IMR-90 (cell line): ENCODE data around the gene LRRC75A. TPM values are rescaled to one million over a fixed set of nuclear protein-coding genes. Genes with fewer than 3 reads are reported as not detected.

Experiments
- ATAC-seq: fragments of 200-7000 bp; cut with Tn5 transposase; 2 replicates; pipeline ENCODE4 v1.9.1; 2020; ENCODE audit warnings: low read depth, mild to moderate bottlenecking, moderate library complexity
- BruUV-seq: library from RNA; stranded (reverse); fragments of 400-500 nt; replicated peaks from 2 replicates; lab custom pipeline; 2021; lab: Mats Ljungman, UMichigan
- CTCF ChIA-PET: fragments of 300-600 bp; formaldehyde crosslinking; extraction: SDS; loops from one replicate; lab custom pipeline; 2021; ENCODE audit warnings: antibody characterized with exemption; lab: Yijun Ruan, JAX
- POLR2A ChIA-PET: fragments of 300-600 bp; sonication (Branson Sonifier 250); formaldehyde crosslinking; loops from one replicate; lab custom pipeline; 2022; ENCODE audit warnings: antibody characterized with exemption; ENCODE audit not compliant: unreplicated experiment; lab: Charles Lee
- DNase-seq: peaks from one replicate; pipeline ENCODE4 v3.0.0; 2013
- H2AFZ ChIP-seq: replicated peaks from 2 replicates; pipeline ENCODE3; 2013; ENCODE audit warnings: low read length, mild to moderate bottlenecking; ENCODE audit not compliant: poor library complexity
- H2AK5ac ChIP-seq: 2 replicates; pipeline ENCODE4 v1.6.1; 2013; ENCODE audit warnings: low read depth, low read length, inconsistent platforms
- H2AK9ac ChIP-seq: replicated peaks from 2 replicates; pipeline ENCODE3; 2013; ENCODE audit warnings: mild to moderate bottlenecking, low read depth, low read length, moderate library complexity; ENCODE audit not compliant: poor library complexity
- H2BK120ac ChIP-seq: 2 replicates; pipeline ENCODE4 v1.6.1; 2013; ENCODE audit warnings: low read depth, low read length, inconsistent platforms
- H2BK15ac ChIP-seq: 3 replicates; pipeline ENCODE4 v1.6.1; 2013; ENCODE audit warnings: low read depth, low read length, inconsistent platforms
- H2BK20ac ChIP-seq: 2 replicates; pipeline ENCODE4 v1.6.1; 2013; ENCODE audit warnings: low read depth, mild to moderate bottlenecking, inconsistent platforms, low read length, moderate library complexity
- H2BK5ac ChIP-seq: 2 replicates; pipeline ENCODE4 v1.6.1; 2013; ENCODE audit warnings: mild to moderate bottlenecking, low read depth, low read length, inconsistent platforms; ENCODE audit not compliant: poor library complexity, severe bottlenecking
- H3K14ac ChIP-seq: replicated peaks from 2 replicates; pipeline ENCODE4 v1.6.1; 2013; ENCODE audit warnings: low read depth, low read length, inconsistent platforms
- H3K18ac ChIP-seq: 2 replicates; pipeline ENCODE4 v1.6.1; 2013; ENCODE audit warnings: low read depth, low read length, control low read depth
- H3K23ac ChIP-seq: 2 replicates; pipeline ENCODE4 v1.6.1; 2013; ENCODE audit warnings: low read depth, low read length, inconsistent platforms
- H3K27ac ChIP-seq: 2 replicates; pipeline ENCODE4 v1.5.1; 2013; ENCODE audit warnings: mild to moderate bottlenecking, control low read depth, low read length; ENCODE audit not compliant: insufficient read depth
- H3K27me3 ChIP-seq: 2 replicates; pipeline ENCODE4 v1.6.1; 2013; ENCODE audit warnings: low read length; ENCODE audit not compliant: control insufficient read depth, insufficient read depth
- H3K36me3 ChIP-seq: 2 replicates; pipeline ENCODE4 v1.6.1; 2013; ENCODE audit warnings: low read length, mixed read lengths; ENCODE audit not compliant: control insufficient read depth, insufficient read depth
- H3K4ac ChIP-seq: 2 replicates; pipeline ENCODE4 v1.6.1; 2013; ENCODE audit warnings: low read depth, low read length, inconsistent platforms
- H3K4me1 ChIP-seq: 2 replicates; pipeline ENCODE4 v1.6.1; 2013; ENCODE audit warnings: low read length, mixed read lengths; ENCODE audit not compliant: control insufficient read depth, insufficient read depth
- H3K4me2 ChIP-seq: 2 replicates; pipeline ENCODE4 v1.6.1; 2013; ENCODE audit warnings: low read depth, mild to moderate bottlenecking, control low read depth, low read length, moderate library complexity
- H3K4me3 ChIP-seq: 2 replicates; pipeline ENCODE4 v1.5.1; 2013; ENCODE audit warnings: low read depth, mild to moderate bottlenecking, control low read depth, low read length, moderate library complexity; ENCODE audit not compliant: insufficient read depth
- H3K56ac ChIP-seq: 2 replicates; pipeline ENCODE4 v1.6.1; 2013; ENCODE audit warnings: low read length, inconsistent platforms; ENCODE audit not compliant: insufficient read depth; ENCODE audit errors: extremely low read depth
- H3K79me1 ChIP-seq, 2 experiments: 2 replicates each; pipeline ENCODE4 v1.6.1; 2013; ENCODE audit warnings: low read length in 2 of 2, inconsistent platforms in 1 of 2, low read depth in 1 of 2
- H3K9ac ChIP-seq: 2 replicates; pipeline ENCODE4 v1.6.1; 2013; ENCODE audit warnings: low read depth, low read length, control low read depth
- H3K9me1 ChIP-seq: 2 replicates; pipeline ENCODE4 v1.6.1; 2013; ENCODE audit warnings: low read length, inconsistent platforms; ENCODE audit not compliant: insufficient read depth
- H3K9me3 ChIP-seq: 2 replicates; pipeline ENCODE4 v1.6.1; 2013; ENCODE audit warnings: low read length; ENCODE audit not compliant: control insufficient read depth, insufficient read depth
- H4K20me1 ChIP-seq: 2 replicates; pipeline ENCODE4 v1.6.1; 2013; ENCODE audit warnings: low read length, inconsistent platforms; ENCODE audit not compliant: insufficient read depth
- H4K5ac ChIP-seq: 2 replicates; pipeline ENCODE4 v1.6.1; 2013; ENCODE audit warnings: mild to moderate bottlenecking, low read depth, low read length, control low read depth
- H4K8ac ChIP-seq, 2 experiments: 2 replicates each; pipeline ENCODE4 v1.6.1; 2013; ENCODE audit warnings: low read depth in 2 of 2, low read length in 2 of 2, control low read depth in 1 of 2, inconsistent platforms in 1 of 2
- H4K91ac ChIP-seq: 2 replicates; pipeline ENCODE4 v1.6.1; 2013; ENCODE audit warnings: low read depth, low read length, inconsistent platforms; ENCODE audit not compliant: insufficient read depth
- BHLHE40 ChIP-seq: fragments of 150-350 bp; IDR thresholded peaks from 2 replicates; pipeline ENCODE4 v1.6.1; 2016; ENCODE audit warnings: mild to moderate bottlenecking, low read depth, low read length
- CEBPB ChIP-seq: IDR thresholded peaks from 2 replicates; pipeline ENCODE4 v1.6.1; 2012; ENCODE audit warnings: low read depth, low read length, improper control_type of control experiment
- CTCF ChIP-seq: conservative IDR thresholded peaks from 2 replicates; pipeline ENCODE4 v1.5.1; 2012; ENCODE audit warnings: mild to moderate bottlenecking, low read depth, low read length, improper control_type of control experiment
- ELK1 ChIP-seq: fragments of 150-350 bp; IDR thresholded peaks from 2 replicates; pipeline ENCODE4 v1.6.1; 2016; ENCODE audit warnings: low read depth, mild to moderate bottlenecking, low read length, moderate library complexity, borderline replicate concordance
- FOS ChIP-seq: fragments of 150-350 bp; IDR thresholded peaks from 2 replicates; pipeline ENCODE4 v1.6.1; 2016; ENCODE audit warnings: low read depth, low read length
- MAFK ChIP-seq: IDR thresholded peaks from 2 replicates; pipeline ENCODE4 v1.6.1; 2012; ENCODE audit warnings: low read depth, low read length, improper control_type of control experiment
- MAZ ChIP-seq: IDR thresholded peaks from 2 replicates; pipeline ENCODE4 v1.6.1; 2012; ENCODE audit warnings: low read depth, mild to moderate bottlenecking, low read length, improper control_type of control experiment, moderate library complexity, borderline replicate concordance
- MXI1 ChIP-seq: IDR thresholded peaks from 2 replicates; pipeline ENCODE4 v1.6.1; 2012; ENCODE audit warnings: low read depth, mild to moderate bottlenecking, low read length, moderate library complexity, borderline replicate concordance
- NFE2L2 ChIP-seq: fragments of 150-350 bp; IDR thresholded peaks from 2 replicates; pipeline ENCODE4 v1.6.1; 2016; ENCODE audit warnings: low read depth, mild to moderate bottlenecking, low read length
- POLR2A ChIP-seq: IDR thresholded peaks from 2 replicates; pipeline ENCODE4 v1.6.1; 2012; ENCODE audit warnings: mild to moderate bottlenecking, low read depth, low read length
- RAD21 ChIP-seq: IDR thresholded peaks from 2 replicates; pipeline ENCODE4 v1.6.1; 2012; ENCODE audit warnings: low read length, improper control_type of control experiment
- RCOR1 ChIP-seq: IDR thresholded peaks from 2 replicates; pipeline ENCODE4 v1.6.1; 2012; ENCODE audit warnings: mild to moderate bottlenecking, low read length, improper control_type of control experiment; ENCODE audit not compliant: insufficient replicate concordance
- RFX5 ChIP-seq: IDR thresholded peaks from 2 replicates; pipeline ENCODE4 v1.8.0; 2012; ENCODE audit warnings: low read depth, mild to moderate bottlenecking, low read length, moderate library complexity
- SMC3 ChIP-seq: fragments of 150-350 bp; IDR thresholded peaks from 2 replicates; pipeline ENCODE4 v1.6.1; 2016; ENCODE audit warnings: low read depth, mild to moderate bottlenecking, antibody characterized with exemption, low read length, moderate library complexity
- USF2 ChIP-seq: fragments of 150-350 bp; IDR thresholded peaks from 2 replicates; pipeline ENCODE4 v1.6.1; 2017; ENCODE audit warnings: mild to moderate bottlenecking, antibody characterized with exemption, low read length, low read depth
- WGBS, 2 experiments: methylation state at CpG; one replicate each; pipeline versions ENCODE4 v1.1.5 to v1.1.7; 2013; ENCODE audit warnings: missing lambda C conversion rate in 2 of 2; ENCODE audit not compliant: insufficient read length in 1 of 2; ENCODE audit errors: extremely low coverage in 2 of 2; 5-methylcytosine and 5-hydroxymethylcytosine counted together
- dilution Hi-C: fragments of 300-500 bp; cut with HindIII; formaldehyde crosslinking; loops from one replicate; pipeline ENCODE4 v1.14.3; 2018; ENCODE audit warnings: low sequenced_read_pairs; ENCODE audit not compliant: unreplicated experiment
- in situ Hi-C: fragments of 300-500 bp; cut with MboI; formaldehyde crosslinking; loops from 3 replicates; pipeline ENCODE4 v1.14.3; 2019; ENCODE audit warnings: low sequenced_read_pairs, inconsistent platforms, mixed read lengths
- intact Hi-C: fragments of 100-400 bp; cut with micrococcal nuclease; formaldehyde crosslinking; loops from 2 replicates; pipeline ENCODE4 v1.10.0; 2022
- polyA plus RNA-seq, 3 experiments: library from polyadenylated mRNA; depleted of rRNA; stranded (reverse); fragments of >200 nt; gene quantifications; 2 replicates each; pipeline ENCODE4 v1.2.3, GENCODE V29; 2012; ENCODE audit warnings: low replicate concordance in 1 of 3
- total RNA-seq: library from RNA; depleted of rRNA; stranded (reverse); fragments of >200 nt; gene quantifications from 2 replicates; pipeline ENCODE4 v1.2.3, GENCODE V29; 2012

LRRC75A gene
- total and polyA plus RNA-seq, 2 of the 4 experiments (the other 2 are of a cell fraction): 0.72 to 1.0 TPM

- no peak overlapping the region for H3K4me3 ChIP-seq
- H3K14ac ChIP-seq: no peak overlapping the region
- peaks cover 0 to 14% of the 10 kb centered on the region in 2 experiments; a peak in 2 of 4 replicates for H3K79me1 ChIP-seq
- peaks cover 16% of the 10 kb centered on the region for H4K20me1 ChIP-seq
- no peaks in the 10 kb centered on the region for H3K27me3 ChIP-seq
- DNase-seq: no peak
- no peak overlapping the region for H2AK5ac ChIP-seq
- H2BK15ac ChIP-seq: no peak overlapping the region
- dilution Hi-C loops (no loop called here), intact Hi-C loops (no loop called here), in situ Hi-C loops (no loop called here)
- no peak for ATAC-seq
- WGBS, 2 experiments: 85% methylated on average over 7 of the region's 9 CpGs; no CpG with 5 or more reads in 1 of the 2 experiments
- H2BK5ac ChIP-seq: no peak overlapping the region
- no peak overlapping the region for H2AK9ac ChIP-seq
- H2BK20ac ChIP-seq: no peak overlapping the region
- ChIA-PET CTCF (no interaction called here), POLR2A (no interaction called here)
- no peak overlapping the region for H3K23ac ChIP-seq
- no peak overlapping the region for H4K91ac ChIP-seq
- no peak overlapping the region for H4K8ac ChIP-seq
- no peak overlapping the region for H3K4ac ChIP-seq
- H3K56ac ChIP-seq: no peak overlapping the region
- no TSS peak for BruUV-seq
- peaks cover 2% of the 10 kb centered on the region; the same call in 1 of the 2 replicates for H3K4me1 ChIP-seq
- no peaks in the 10 kb centered on the region for H3K9me3 ChIP-seq
- no peak overlapping the region for H4K5ac ChIP-seq
- no peak overlapping the region for H3K4me2 ChIP-seq
- no peak overlapping the region for H2AFZ ChIP-seq
- H3K27ac ChIP-seq: no peak overlapping the region
- no peak overlapping the region for H3K9ac ChIP-seq
- H2BK120ac ChIP-seq: no peak overlapping the region
- no peaks in the 10 kb centered on the region for H3K36me3 ChIP-seq
- no peak overlapping the region for H3K18ac ChIP-seq
- no peak for TF ChIP-seq CEBPB
- TF ChIP-seq RAD21: no peak
- TF ChIP-seq MXI1: no peak
- TF ChIP-seq RFX5: no peak
- no peak for TF ChIP-seq RCOR1
- no peak for TF ChIP-seq FOS
- TF ChIP-seq ELK1: no peak
- TF ChIP-seq MAFK: no peak
- TF ChIP-seq MAZ: no peak
- no peak for TF ChIP-seq SMC3
- no peak for TF ChIP-seq BHLHE40
- TF ChIP-seq USF2: no peak
- no peak for TF ChIP-seq CTCF
- TF ChIP-seq POLR2A: no peak
- no peak for TF ChIP-seq NFE2L2
- H3K9me1 ChIP-seq: peaks cover 3% of the 10 kb centered on the region; the same call in 1 of the 2 replicates
These were observed 35.2 kb downstream of the LRRC75A start for GRCh38 chr17:16456742-16457316.
